ENCODE measurements around the gene PIK3CD. TPM values are rescaled to one million over a fixed set of nuclear protein-coding genes. Genes with fewer than 3 reads are reported as not detected.
A peak's percentile ranks its signal among the peaks of the same experiment; 100 is the strongest.

Gene PIK3CD
- total and polyA plus RNA-seq, 4 donors: 5.2 to 21.0 (median 11.7) TPM

GRCh38 chr1:9730096-9730901 lies 78.8 kb downstream of the PIK3CD start:
- ATAC-seq (ENCODE audit: low FRiP score): peak; percentile 37
- Histone ChIP-seq H3K27ac (ENCODE audit: low read depth in 1 of 2, low read length in 2 of 2) (no peak overlapping the region), H3K36me3 (ENCODE audit: control insufficient read depth in 1 of 2, insufficient read depth in 2 of 2, low read length in 1 of 2) (peaks cover 0 to 12% of the 10 kb centered on the region in 2 donors), H3K4me3 (ENCODE audit: low read length in 2 of 2) (no peak overlapping the region), H3K9me3 (ENCODE audit: control insufficient read depth, low read length) (no peaks in the 10 kb centered on the region), H3K4me1 (ENCODE audit: control insufficient read depth in 1 of 2, insufficient read depth in 2 of 2, low read length in 2 of 2) (no peaks in the 10 kb centered on the region), H3K27me3 (ENCODE audit: control insufficient read depth in 1 of 2, insufficient read depth in 2 of 2, low read length in 1 of 2) (no peaks in the 10 kb centered on the region)
- DNase-seq: peak in 1 of 2 donors; percentile 83
- WGBS, 2 donors: 87 to 89% methylated on average over 45 of the region's 45 CpGs
- intact Hi-C loops (cut with DNase I): no loop called here

- peaks cover 0 to 12% of the 10 kb centered on the region in 2 donors for H3K36me3 ChIP-seq (ENCODE audit: control insufficient read depth in 1 of 2, insufficient read depth in 2 of 2, low read length in 1 of 2)
- WGBS, 2 donors: 96% methylated on average over 31 of the region's 31 CpGs
- no peaks in the 10 kb centered on the region for H3K9me3 ChIP-seq (ENCODE audit: control insufficient read depth, low read length)
- ATAC-seq (ENCODE audit: low FRiP score): no peak
- H3K27ac ChIP-seq (ENCODE audit: low read depth in 1 of 2, low read length in 2 of 2): no peak overlapping the region
- intact Hi-C loops (cut with DNase I): no loop called here
- no peaks in the 10 kb centered on the region for H3K4me1 ChIP-seq (ENCODE audit: control insufficient read depth in 1 of 2, insufficient read depth in 2 of 2, low read length in 2 of 2)
- no peak overlapping the region for H3K4me3 ChIP-seq (ENCODE audit: low read length in 2 of 2)
- DNase-seq: peak in 1 of 2 donors; percentile 73
- no peaks in the 10 kb centered on the region for H3K27me3 ChIP-seq (ENCODE audit: control insufficient read depth in 1 of 2, insufficient read depth in 2 of 2, low read length in 1 of 2)
Observed at GRCh38 chr1:9731051-9731537, 79.6 kb downstream of the PIK3CD start.

GRCh38 chr1:9731561-9731960 lies 80.0 kb downstream of the PIK3CD start:
- no peak overlapping the region for H3K4me3 ChIP-seq (ENCODE audit: low read length in 2 of 2)
- H3K27me3 ChIP-seq (ENCODE audit: control insufficient read depth in 1 of 2, insufficient read depth in 2 of 2, low read length in 1 of 2): no peaks in the 10 kb centered on the region
- whole genome bisulfite sequencing, 2 donors: 95 to 96% methylated on average over 18 of the region's 18 CpGs
- H3K9me3 ChIP-seq (ENCODE audit: control insufficient read depth, low read length): no peaks in the 10 kb centered on the region
- peaks cover 0 to 12% of the 10 kb centered on the region in 2 donors for H3K36me3 ChIP-seq (ENCODE audit: control insufficient read depth in 1 of 2, insufficient read depth in 2 of 2, low read length in 1 of 2)
- H3K4me1 ChIP-seq (ENCODE audit: control insufficient read depth in 1 of 2, insufficient read depth in 2 of 2, low read length in 2 of 2): no peaks in the 10 kb centered on the region
- no peak overlapping the region for H3K27ac ChIP-seq (ENCODE audit: low read depth in 1 of 2, low read length in 2 of 2)
- intact Hi-C loops (cut with DNase I): no loop called here
- ATAC-seq (ENCODE audit: low FRiP score) (no peak), DNase-seq (peak in 1 of 2 donors; percentile 70)

- Histone ChIP-seq H3K27ac (ENCODE audit: low read depth in 1 of 2, low read length in 2 of 2) (no peak overlapping the region), H3K36me3 (ENCODE audit: control insufficient read depth in 1 of 2, insufficient read depth in 2 of 2, low read length in 1 of 2) (peaks cover 0 to 12% of the 10 kb centered on the region in 2 donors), H3K9me3 (ENCODE audit: control insufficient read depth, low read length) (no peaks in the 10 kb centered on the region), H3K27me3 (ENCODE audit: control insufficient read depth in 1 of 2, insufficient read depth in 2 of 2, low read length in 1 of 2) (no peaks in the 10 kb centered on the region), H3K4me1 (ENCODE audit: control insufficient read depth in 1 of 2, insufficient read depth in 2 of 2, low read length in 2 of 2) (no peaks in the 10 kb centered on the region), H3K4me3 (ENCODE audit: low read length in 2 of 2) (no peak overlapping the region)
- intact Hi-C loops (cut with DNase I): no loop called here
- DNase-seq: peak in 1 of 2 donors; percentile 55
- no peak for ATAC-seq (ENCODE audit: low FRiP score)
- WGBS, 2 donors: 90% methylated on average over 18 of the region's 18 CpGs
Observed at GRCh38 chr1:9732123-9732971, 80.8 kb downstream of the PIK3CD start.

DNA sequence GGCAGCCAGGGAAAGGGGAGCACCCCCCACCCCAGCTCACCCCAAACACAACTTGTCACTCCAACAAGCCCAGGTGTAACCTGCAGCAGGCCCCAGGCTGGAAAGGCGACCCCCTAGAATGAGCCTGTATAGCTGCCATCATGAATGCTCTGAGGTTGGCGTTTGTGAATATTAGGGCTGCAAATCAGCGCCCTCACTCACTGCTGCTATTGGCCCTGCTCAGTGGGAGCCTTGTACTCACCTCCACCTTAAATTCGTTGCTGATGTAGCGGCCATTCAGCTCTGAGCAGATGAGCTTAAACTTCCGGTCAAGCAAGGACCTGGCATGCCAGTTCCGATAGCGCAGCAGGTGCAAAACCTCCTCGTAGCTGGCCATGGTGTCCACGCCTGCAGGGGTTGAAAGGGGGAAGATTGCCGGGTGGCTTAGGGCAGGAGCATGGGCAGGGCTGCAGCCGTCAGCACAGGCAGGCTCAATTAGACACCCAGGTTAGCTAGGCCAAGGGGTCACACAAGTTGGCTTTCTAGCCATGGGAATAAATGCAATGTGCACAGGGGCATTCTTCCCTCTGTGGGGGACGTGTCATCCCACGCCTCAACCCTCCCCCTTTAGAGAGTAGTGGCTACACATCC lies 81.7 kb downstream of the PIK3CD start:
- intact Hi-C loops (cut with DNase I): no loop called here
- Histone ChIP-seq H3K9me3 (ENCODE audit: control insufficient read depth, low read length) (no peaks in the 10 kb centered on the region), H3K36me3 (ENCODE audit: control insufficient read depth in 1 of 2, insufficient read depth in 2 of 2, low read length in 1 of 2) (peaks cover 0 to 12% of the 10 kb centered on the region in 2 donors), H3K4me3 (ENCODE audit: low read length in 2 of 2) (no peak overlapping the region), H3K27me3 (ENCODE audit: control insufficient read depth in 1 of 2, insufficient read depth in 2 of 2, low read length in 1 of 2) (no peaks in the 10 kb centered on the region), H3K4me1 (ENCODE audit: control insufficient read depth in 1 of 2, insufficient read depth in 2 of 2, low read length in 2 of 2) (no peaks in the 10 kb centered on the region), H3K27ac (ENCODE audit: low read depth in 1 of 2, low read length in 2 of 2) (no peak overlapping the region)
- ATAC-seq (ENCODE audit: low FRiP score): no peak
- DNase-seq: peak in 1 of 2 donors; percentile 55
- 97 to 99% methylated on average over 14 of the region's 14 CpGs for WGBS, 2 donors

- WGBS, 2 donors: 91 to 94% methylated on average over 19 of the region's 19 CpGs
- no peak overlapping the region for H3K4me3 ChIP-seq (ENCODE audit: low read length in 2 of 2)
- intact Hi-C loops (cut with DNase I): no loop called here
- no peak overlapping the region for H3K27ac ChIP-seq (ENCODE audit: low read depth in 1 of 2, low read length in 2 of 2)
- ATAC-seq (ENCODE audit: low FRiP score) (no peak), DNase-seq (peak; percentile 29 to 64)
- peaks cover 0 to 12% of the 10 kb centered on the region in 2 donors for H3K36me3 ChIP-seq (ENCODE audit: control insufficient read depth in 1 of 2, insufficient read depth in 2 of 2, low read length in 1 of 2)
- no peaks in the 10 kb centered on the region for H3K4me1 ChIP-seq (ENCODE audit: control insufficient read depth in 1 of 2, insufficient read depth in 2 of 2, low read length in 2 of 2)
- H3K27me3 ChIP-seq (ENCODE audit: control insufficient read depth in 1 of 2, insufficient read depth in 2 of 2, low read length in 1 of 2): no peaks in the 10 kb centered on the region
- H3K9me3 ChIP-seq (ENCODE audit: control insufficient read depth, low read length): no peaks in the 10 kb centered on the region
Observed at GRCh38 chr1:9735800-9736199, 84.3 kb downstream of the PIK3CD start.

GRCh38 chr1:9736241-9736640 lies 84.7 kb downstream of the PIK3CD start:
- Histone ChIP-seq H3K27ac (ENCODE audit: low read depth in 1 of 2, low read length in 2 of 2) (no peak overlapping the region), H3K4me3 (ENCODE audit: low read length in 2 of 2) (no peak overlapping the region), H3K9me3 (ENCODE audit: control insufficient read depth, low read length) (no peaks in the 10 kb centered on the region), H3K36me3 (ENCODE audit: control insufficient read depth in 1 of 2, insufficient read depth in 2 of 2, low read length in 1 of 2) (peaks cover 0 to 14% of the 10 kb centered on the region in 2 donors), H3K4me1 (ENCODE audit: control insufficient read depth in 1 of 2, insufficient read depth in 2 of 2, low read length in 2 of 2) (no peaks in the 10 kb centered on the region), H3K27me3 (ENCODE audit: control insufficient read depth in 1 of 2, insufficient read depth in 2 of 2, low read length in 1 of 2) (no peaks in the 10 kb centered on the region)
- 83 to 89% methylated on average over 5 of the region's 5 CpGs for WGBS, 2 donors
- intact Hi-C loops (cut with DNase I): no loop called here
- ATAC-seq (ENCODE audit: low FRiP score) (no peak), DNase-seq (peak in 1 of 2 donors; percentile 20)

DNA sequence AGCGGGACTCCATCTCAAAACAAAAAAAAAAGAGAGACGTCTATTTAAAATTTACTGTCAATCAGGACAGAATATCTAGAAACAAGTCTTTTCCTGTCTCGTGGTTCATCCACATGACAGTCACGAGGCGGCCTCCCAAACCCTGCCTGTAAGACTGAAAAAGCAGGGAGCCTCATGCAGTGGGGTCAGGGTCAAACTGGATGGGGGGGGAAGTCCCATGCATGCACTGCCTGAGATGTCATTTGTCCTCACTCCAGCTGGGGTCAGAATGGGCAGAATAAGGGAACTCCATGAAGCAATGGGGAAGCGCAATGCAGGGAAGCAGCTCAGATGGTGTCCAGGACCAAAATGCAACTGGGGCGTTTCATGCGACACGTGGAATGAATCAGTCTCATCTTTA lies 85.5 kb downstream of the PIK3CD start:
- ATAC-seq (ENCODE audit: low FRiP score) (no peak), DNase-seq (peak; percentile 50 to 79)
- Histone ChIP-seq H3K9me3 (ENCODE audit: control insufficient read depth, low read length) (no peaks in the 10 kb centered on the region), H3K4me1 (ENCODE audit: control insufficient read depth in 1 of 2, insufficient read depth in 2 of 2, low read length in 2 of 2) (no peaks in the 10 kb centered on the region), H3K27me3 (ENCODE audit: control insufficient read depth in 1 of 2, insufficient read depth in 2 of 2, low read length in 1 of 2) (no peaks in the 10 kb centered on the region), H3K36me3 (ENCODE audit: control insufficient read depth in 1 of 2, insufficient read depth in 2 of 2, low read length in 1 of 2) (peaks cover 0 to 15% of the 10 kb centered on the region in 2 donors), H3K27ac (ENCODE audit: low read depth in 1 of 2, low read length in 2 of 2) (no peak overlapping the region), H3K4me3 (ENCODE audit: low read length in 2 of 2) (no peak overlapping the region)
- intact Hi-C loops (cut with DNase I): no loop called here
- 88 to 91% methylated on average over 9 of the region's 9 CpGs for WGBS, 2 donors
